Liver (tissue), 3 donors: ENCODE results near the gene ANKRD53.

Experiments
- ATF3 ChIP-seq: IDR thresholded peaks from 2 replicates; pipeline ENCODE4 v1.6.1; 2016; ENCODE audit warnings: antibody characterized with exemption
- EGR1 ChIP-seq, 2 donors: IDR thresholded peaks; 2 replicates each; pipeline ENCODE4 v1.6.1; 2016 to 2018; ENCODE audit warnings: antibody characterized with exemption in 2 of 2, low read depth in 2 of 2
- FOXA1 ChIP-seq: IDR thresholded peaks from 2 replicates; pipeline ENCODE4 v1.6.1; 2016; ENCODE audit warnings: antibody characterized with exemption
- GABPA ChIP-seq, 2 donors: IDR thresholded peaks in 1 of 2; conservative IDR thresholded peaks in 1 of 2; 2 replicates each; pipeline ENCODE4 v1.6.1; 2016; ENCODE audit warnings: antibody characterized with exemption in 2 of 2, mild to moderate bottlenecking in 1 of 2, moderate library complexity in 1 of 2
- HNF4G ChIP-seq: IDR thresholded peaks from 2 replicates; pipeline ENCODE4 v1.6.1; 2016; ENCODE audit warnings: antibody characterized with exemption
- JUND ChIP-seq, 2 donors: IDR thresholded peaks; 2 replicates each; pipeline ENCODE4 v1.6.1; 2016; ENCODE audit warnings: antibody characterized with exemption in 2 of 2
- MAX ChIP-seq: IDR thresholded peaks from 2 replicates; pipeline ENCODE4 v1.6.1; 2016; ENCODE audit warnings: antibody characterized with exemption
- RAD21 ChIP-seq, 2 donors: IDR thresholded peaks; 2 replicates each; pipeline ENCODE4 v1.6.1; 2016; ENCODE audit warnings: antibody characterized with exemption in 2 of 2, mild to moderate bottlenecking in 2 of 2
- SP1 ChIP-seq: IDR thresholded peaks from 2 replicates; pipeline ENCODE4 v1.6.1; 2018; ENCODE audit warnings: antibody characterized with exemption, mild to moderate bottlenecking
- TAF1 ChIP-seq: conservative IDR thresholded peaks from 2 replicates; pipeline ENCODE4 v1.6.1; 2016; ENCODE audit warnings: antibody characterized with exemption, mild to moderate bottlenecking
- YY1 ChIP-seq: IDR thresholded peaks from 2 replicates; pipeline ENCODE4 v1.6.1; 2016; ENCODE audit warnings: antibody characterized with exemption, mild to moderate bottlenecking
- TF ChIP-seq, protein P1 (sequence below): fragments of 150-350 bp; IDR thresholded peaks from 2 replicates; pipeline ENCODE4 v1.5.1; 2017; ENCODE audit warnings: improper control_type of control experiment, low read depth, low read length; ENCODE audit not compliant: missing input control
- TF ChIP-seq, protein P2 (sequence below): IDR thresholded peaks from 2 replicates; pipeline ENCODE4 v1.6.1; 2016; ENCODE audit warnings: antibody characterized with exemption, mild to moderate bottlenecking
- TF ChIP-seq, protein P3 (sequence below): IDR thresholded peaks from 2 replicates; pipeline ENCODE4 v1.6.1; 2016; ENCODE audit warnings: antibody characterized with exemption
- donor health status: healthy.
- donor health status: healthy.

DNA sequence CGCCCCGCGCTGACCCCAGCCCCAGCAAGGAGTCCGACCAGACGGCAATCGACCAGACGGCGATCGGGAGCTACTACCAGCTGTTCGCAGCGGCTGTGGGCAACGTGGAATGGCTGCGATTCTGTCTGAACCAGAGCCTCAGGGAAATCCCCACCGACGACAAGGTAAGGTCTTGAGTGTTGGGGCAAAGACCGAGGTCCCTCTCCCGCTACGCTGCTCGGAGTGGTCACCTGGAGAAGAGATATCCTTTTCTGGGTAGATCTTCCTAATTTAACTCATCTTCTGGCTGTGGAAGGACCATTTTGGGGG lies 704 bp downstream of the ANKRD53 start:
- TF ChIP-seq, protein P1, sequence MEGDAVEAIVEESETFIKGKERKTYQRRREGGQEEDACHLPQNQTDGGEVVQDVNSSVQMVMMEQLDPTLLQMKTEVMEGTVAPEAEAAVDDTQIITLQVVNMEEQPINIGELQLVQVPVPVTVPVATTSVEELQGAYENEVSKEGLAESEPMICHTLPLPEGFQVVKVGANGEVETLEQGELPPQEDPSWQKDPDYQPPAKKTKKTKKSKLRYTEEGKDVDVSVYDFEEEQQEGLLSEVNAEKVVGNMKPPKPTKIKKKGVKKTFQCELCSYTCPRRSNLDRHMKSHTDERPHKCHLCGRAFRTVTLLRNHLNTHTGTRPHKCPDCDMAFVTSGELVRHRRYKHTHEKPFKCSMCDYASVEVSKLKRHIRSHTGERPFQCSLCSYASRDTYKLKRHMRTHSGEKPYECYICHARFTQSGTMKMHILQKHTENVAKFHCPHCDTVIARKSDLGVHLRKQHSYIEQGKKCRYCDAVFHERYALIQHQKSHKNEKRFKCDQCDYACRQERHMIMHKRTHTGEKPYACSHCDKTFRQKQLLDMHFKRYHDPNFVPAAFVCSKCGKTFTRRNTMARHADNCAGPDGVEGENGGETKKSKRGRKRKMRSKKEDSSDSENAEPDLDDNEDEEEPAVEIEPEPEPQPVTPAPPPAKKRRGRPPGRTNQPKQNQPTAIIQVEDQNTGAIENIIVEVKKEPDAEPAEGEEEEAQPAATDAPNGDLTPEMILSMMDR = no peak
- TF ChIP-seq, protein P2, sequence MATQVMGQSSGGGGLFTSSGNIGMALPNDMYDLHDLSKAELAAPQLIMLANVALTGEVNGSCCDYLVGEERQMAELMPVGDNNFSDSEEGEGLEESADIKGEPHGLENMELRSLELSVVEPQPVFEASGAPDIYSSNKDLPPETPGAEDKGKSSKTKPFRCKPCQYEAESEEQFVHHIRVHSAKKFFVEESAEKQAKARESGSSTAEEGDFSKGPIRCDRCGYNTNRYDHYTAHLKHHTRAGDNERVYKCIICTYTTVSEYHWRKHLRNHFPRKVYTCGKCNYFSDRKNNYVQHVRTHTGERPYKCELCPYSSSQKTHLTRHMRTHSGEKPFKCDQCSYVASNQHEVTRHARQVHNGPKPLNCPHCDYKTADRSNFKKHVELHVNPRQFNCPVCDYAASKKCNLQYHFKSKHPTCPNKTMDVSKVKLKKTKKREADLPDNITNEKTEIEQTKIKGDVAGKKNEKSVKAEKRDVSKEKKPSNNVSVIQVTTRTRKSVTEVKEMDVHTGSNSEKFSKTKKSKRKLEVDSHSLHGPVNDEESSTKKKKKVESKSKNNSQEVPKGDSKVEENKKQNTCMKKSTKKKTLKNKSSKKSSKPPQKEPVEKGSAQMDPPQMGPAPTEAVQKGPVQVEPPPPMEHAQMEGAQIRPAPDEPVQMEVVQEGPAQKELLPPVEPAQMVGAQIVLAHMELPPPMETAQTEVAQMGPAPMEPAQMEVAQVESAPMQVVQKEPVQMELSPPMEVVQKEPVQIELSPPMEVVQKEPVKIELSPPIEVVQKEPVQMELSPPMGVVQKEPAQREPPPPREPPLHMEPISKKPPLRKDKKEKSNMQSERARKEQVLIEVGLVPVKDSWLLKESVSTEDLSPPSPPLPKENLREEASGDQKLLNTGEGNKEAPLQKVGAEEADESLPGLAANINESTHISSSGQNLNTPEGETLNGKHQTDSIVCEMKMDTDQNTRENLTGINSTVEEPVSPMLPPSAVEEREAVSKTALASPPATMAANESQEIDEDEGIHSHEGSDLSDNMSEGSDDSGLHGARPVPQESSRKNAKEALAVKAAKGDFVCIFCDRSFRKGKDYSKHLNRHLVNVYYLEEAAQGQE = no peak
- TF ChIP-seq MAX (no peak), HNF4G (no peak), RAD21 (IDR thresholded peaks at IDR 0.05) (no peak), EGR1 (IDR thresholded peaks at IDR 0.05; ENCODE audit: low read depth in 2 of 2) (no peak), GABPA (IDR thresholded peaks at IDR 0.05 in 1 of 2, conservative IDR thresholded peaks at IDR 0.05 in 1 of 2) (no peak), SP1 (no peak), FOXA1 (no peak), ATF3 (no peak), JUND (IDR thresholded peaks at IDR 0.05) (no peak), TAF1 (no peak), YY1 (no peak)
- TF ChIP-seq, protein P3, sequence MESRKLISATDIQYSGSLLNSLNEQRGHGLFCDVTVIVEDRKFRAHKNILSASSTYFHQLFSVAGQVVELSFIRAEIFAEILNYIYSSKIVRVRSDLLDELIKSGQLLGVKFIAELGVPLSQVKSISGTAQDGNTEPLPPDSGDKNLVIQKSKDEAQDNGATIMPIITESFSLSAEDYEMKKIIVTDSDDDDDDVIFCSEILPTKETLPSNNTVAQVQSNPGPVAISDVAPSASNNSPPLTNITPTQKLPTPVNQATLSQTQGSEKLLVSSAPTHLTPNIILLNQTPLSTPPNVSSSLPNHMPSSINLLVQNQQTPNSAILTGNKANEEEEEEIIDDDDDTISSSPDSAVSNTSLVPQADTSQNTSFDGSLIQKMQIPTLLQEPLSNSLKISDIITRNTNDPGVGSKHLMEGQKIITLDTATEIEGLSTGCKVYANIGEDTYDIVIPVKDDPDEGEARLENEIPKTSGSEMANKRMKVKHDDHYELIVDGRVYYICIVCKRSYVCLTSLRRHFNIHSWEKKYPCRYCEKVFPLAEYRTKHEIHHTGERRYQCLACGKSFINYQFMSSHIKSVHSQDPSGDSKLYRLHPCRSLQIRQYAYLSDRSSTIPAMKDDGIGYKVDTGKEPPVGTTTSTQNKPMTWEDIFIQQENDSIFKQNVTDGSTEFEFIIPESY = no peak
